Lung microvascular endothelial cell (primary cell): ENCODE data around the gene FOXP4. TPM values are rescaled to one million over a fixed set of nuclear protein-coding genes. Genes with fewer than 3 reads are reported as not detected.

Experiments
- DNase-seq, 2 donors: peaks; one replicate each; pipeline versions ENCODE4 v3.0.0 to v3.0.0-alpha.2; 2010; ENCODE audit warnings: low read depth in 2 of 2
- total RNA-seq: library from RNA; depleted of rRNA; stranded (reverse); fragments of >200 nt; gene quantifications from 2 replicates; pipeline ENCODE4 v1.2.1, GENCODE V29; 2014

Gene FOXP4
- total RNA-seq, 1 donor from 2014 or later: 4.6 TPM

DNA sequence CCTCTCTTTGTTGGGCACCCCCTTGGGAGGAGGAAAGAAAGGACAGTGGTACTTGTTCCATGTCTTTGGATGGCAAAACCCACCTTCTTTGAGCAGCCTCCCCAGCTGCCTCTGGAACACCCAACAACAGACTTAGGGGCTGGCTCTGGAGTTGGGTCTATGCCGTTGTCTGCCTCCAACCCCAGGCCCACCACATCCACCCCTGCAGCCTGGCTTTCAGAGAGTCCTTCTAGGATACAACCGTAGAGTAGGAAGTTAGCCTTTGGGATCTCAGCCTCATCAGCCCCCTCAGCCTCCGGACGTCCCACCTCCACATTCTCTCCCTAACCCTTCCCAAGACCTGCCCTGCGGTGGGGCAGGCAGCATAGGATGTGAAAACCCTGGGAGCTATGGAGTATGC lies 36.4 kb downstream of the FOXP4 start:
- no peak for DNase-seq

DNA sequence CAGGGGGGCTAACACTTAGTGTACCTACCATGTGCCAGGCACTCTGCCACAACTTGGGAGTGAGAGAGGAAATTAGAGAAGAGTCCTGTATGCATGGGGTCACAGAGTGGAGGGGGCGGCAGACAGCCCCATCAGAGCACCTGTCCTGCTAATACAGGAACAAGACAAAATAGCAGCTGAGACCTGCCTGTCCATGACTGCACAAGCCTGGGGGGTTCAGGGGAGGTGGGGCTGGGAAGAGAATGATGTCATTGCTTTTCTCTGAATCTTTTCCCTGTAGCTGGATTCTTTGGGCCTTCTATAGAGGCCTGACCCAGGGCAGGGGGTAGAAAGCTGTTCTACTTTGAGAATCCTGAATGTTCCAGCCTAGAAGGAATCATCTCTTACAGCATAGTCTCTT lies 37.4 kb downstream of the FOXP4 start:
- DNase-seq: no peak

GRCh38 chr6:41584205-41584604 lies 38.0 kb downstream of the FOXP4 start:
- no peak for DNase-seq

- DNase-seq: no peak
Observed at GRCh38 chr6:41584668-41585205, 38.6 kb downstream of the FOXP4 start.

- no peak for DNase-seq
Observed at GRCh38 chr6:41585605-41586004, 39.4 kb downstream of the FOXP4 start.

DNA sequence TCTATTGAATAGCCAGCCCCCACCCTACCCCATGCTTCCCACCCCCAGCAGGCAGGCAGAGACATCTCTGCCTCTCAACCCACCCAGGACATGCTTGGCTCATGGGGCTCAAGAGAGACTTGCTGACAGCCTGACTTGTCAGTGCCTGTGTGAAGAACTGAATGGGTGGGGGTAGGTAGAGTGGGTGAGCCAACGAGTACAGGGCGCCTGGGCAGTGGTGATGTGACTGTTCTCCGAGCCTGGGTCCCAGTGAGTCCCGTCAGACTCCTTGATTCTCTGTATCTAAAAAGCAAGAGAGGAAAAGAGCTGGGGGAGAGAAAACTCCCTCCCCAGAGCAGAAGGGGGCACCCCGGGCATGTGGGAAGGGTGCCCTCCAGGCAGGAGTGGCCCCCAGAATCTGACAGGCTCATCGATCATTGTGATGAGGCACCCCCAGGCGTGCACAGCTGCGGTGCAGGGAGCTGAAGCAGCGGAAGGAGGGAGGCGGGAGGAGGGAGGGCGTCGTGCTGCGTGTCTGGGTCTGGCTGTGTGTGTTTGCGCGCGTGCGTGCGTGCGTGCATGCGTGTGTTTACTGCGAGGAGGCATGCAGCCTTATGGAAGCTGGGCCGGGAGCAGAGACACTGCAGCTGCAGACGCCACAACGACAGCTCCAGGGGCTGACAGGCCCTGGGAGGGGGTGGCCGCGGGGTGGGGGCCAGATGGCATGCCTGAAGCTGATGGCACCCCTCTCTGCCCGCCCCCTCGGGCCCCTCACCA lies 40.2 kb downstream of the FOXP4 start:
- DNase-seq: no peak

DNA sequence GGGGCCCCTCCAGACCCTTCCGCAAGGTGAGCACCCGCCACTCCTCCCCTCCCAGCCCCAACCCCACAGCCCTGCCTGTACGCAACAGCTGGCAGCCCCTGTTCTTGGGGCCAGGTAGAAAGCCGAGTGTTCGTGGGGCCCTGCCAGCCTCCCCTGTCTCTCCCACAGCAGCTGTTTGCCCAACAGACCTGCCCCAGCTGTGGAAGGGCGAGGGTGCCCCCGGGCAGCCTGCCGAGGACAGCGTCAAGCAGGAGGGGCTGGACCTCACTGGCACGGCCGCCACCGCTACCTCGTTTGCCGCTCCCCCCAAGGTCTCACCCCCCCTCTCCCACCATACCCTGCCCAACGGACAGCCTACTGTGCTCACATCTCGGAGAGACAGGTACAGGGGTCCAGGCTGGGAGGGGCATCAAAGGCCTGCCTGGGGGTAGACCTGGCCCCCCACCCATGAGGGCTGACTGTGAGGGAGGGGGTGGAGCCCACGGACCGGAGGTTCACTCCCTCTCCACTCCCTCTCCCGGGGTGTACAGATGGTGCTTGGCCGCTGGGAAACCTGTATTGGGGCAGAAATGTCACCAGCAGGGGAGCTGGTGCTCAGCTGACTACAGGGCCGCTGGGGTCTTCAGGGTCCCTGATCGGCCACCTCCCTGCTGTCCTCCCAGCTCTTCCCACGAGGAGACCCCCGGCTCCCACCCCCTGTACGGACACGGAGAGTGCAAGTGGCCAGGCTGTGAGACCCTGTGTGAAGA lies 41.1 kb downstream of the FOXP4 start:
- no peak for DNase-seq

- DNase-seq: no peak
Observed at GRCh38 chr6:41588111-41588510, 41.9 kb downstream of the FOXP4 start.

DNA sequence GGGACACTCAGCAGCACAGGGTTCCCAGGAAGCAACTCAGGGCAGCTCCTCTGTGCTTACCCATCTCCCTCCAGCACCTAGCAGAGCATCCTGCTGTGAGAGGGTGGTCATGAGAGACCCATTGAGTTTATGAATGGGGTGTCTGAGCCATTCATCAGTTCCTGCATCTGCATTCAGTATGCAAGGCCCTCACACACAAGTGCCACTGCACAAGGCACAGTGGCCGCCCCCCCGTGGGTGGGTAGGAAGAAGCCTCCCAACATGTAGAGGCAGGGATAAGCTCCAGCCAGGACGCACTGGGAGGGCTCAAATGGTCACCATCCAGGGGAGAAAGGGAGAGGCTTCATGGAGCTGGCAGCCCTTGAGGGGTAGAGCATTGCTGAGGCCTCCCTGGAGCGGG lies 43.0 kb downstream of the FOXP4 start:
- no peak for DNase-seq

DNA sequence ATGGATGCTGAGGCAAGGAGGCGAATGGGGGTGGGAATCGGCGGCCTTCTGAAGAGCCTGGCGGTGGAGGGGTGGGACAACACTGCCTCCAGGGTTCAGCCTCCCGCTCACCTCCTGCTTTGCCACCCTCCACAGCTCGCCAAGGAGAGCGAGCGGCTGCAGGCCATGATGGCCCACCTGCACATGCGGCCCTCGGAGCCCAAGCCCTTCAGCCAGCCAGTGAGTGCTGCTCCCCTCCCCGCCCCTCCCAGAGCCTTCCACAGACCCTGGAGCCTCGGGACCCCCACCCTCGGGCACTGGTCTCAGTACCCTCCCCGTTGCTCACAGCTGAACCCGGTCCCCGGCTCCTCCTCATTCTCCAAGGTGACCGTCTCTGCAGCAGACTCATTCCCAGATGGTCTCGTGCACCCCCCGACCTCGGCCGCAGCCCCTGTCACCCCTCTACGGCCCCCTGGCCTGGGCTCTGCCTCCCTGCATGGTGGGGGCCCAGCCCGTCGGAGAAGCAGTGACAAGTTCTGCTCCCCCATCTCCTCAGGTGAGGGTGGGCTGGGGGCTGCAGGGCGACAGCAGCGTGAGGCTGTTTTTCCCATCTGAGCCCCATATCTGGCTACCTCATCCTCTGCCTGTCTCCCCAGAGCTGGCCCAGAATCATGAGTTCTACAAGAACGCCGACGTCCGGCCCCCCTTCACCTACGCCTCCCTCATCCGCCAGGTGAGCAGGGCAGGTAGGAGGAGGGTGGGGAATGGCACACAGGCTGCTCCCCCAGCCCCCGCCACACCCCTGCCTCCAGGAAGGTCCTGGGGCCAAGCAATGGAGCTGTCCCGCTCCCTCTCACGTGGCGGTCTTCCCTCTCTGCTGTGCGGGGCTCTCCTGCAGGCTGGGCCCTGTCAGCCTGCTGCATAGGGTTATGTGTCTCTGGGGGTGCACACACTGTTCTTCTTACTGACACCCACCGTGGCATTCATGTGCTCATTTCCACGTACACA lies 43.7 kb downstream of the FOXP4 start:
- DNase-seq: no peak

GRCh38 chr6:41591122-41591521 lies 44.9 kb downstream of the FOXP4 start:
- no peak for DNase-seq

GRCh38 chr6:41591859-41592502 lies 45.8 kb downstream of the FOXP4 start:
- DNase-seq: peak; percentile 58 to 71

GRCh38 chr6:41593406-41593805 lies 47.2 kb downstream of the FOXP4 start:
- no peak for DNase-seq

DNA sequence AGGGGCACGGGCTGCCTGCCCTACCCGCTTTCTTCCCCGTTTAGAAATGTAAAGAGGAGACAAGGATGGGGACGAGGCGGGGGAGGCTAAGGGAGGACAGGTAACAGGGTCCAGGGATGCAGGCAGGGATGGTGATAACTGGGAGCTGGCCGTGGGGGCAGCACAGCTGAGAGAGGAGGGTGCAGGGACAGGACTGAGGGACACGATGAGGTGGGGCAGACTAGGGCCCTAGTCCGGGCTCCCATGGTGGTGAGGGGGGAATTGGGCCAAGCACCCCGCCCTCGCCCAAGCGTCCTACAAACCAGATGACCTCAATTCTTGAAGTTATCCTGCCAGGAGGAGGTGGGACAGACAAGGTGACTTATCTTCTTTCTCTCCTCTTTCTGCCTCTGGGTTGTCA lies 47.7 kb downstream of the FOXP4 start:
- no peak for DNase-seq

GRCh38 chr6:41594326-41594725 lies 48.1 kb downstream of the FOXP4 start:
- DNase-seq: no peak

DNA sequence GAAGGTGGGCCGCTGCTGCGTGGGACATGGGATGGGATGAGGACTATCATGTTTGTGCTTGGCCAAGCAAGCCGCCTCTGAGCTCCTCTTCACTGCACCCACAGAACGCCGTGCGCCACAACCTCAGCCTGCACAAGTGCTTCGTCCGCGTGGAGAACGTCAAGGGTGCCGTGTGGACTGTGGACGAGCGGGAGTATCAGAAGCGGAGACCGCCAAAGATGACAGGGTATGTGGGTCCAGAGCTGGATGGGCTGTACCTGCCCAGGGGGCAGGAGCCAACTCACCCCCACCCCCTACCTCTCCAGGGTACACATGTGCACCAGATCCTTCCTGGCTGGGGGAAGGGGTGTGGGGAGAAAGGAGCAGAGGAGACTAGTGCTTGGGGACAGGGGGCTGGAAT lies 48.6 kb downstream of the FOXP4 start:
- DNase-seq: no peak

DNA sequence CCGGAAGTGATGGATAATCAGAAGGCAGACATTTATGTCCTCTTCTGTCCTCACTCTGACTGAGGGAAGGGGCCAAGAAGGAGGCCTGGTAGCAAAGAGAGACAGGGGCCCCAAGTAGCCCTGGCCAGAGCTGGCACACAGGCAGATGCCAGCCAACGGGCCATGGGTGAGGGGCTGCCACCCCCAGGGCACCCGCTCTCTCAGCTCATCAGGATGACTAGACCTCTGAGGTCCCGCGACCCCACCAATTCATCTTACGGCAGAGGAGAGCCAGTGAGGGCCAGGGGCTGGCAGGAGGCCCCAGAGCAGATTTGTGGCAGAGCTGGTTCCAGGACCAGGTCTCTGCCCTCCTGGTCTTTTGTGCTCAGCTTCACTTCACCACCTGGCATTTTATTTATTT lies 49.0 kb downstream of the FOXP4 start:
- DNase-seq: no peak

DNA sequence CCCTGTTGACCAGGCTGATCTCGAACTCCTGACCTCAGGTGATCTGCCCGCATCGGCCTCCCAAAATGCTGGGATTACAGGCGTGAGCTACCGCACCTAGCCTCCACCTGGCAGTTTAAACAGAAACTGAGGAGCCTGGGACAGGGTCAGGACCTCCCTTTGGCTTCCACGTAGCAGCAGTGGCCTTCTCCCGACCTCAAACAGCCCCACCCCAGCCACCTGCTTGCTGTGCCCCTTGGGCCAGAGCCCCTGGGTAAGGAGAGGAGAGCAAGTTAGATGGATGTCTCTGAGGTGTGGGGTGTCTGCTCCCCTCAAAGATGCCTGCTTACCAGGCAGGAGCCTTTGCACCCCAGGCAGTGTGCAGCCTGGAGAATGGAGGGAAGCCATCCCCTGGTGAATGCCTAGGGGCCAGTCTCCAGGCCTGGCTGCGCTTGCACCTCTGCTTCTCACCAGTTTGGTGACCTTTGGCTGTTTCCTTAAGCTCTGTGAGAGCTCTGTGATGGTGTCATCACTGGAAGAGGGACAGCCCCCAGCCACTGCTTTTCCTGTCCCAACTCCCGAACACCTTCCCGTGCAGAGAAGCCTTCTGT lies 50.0 kb downstream of the FOXP4 start:
- no peak for DNase-seq

DNA sequence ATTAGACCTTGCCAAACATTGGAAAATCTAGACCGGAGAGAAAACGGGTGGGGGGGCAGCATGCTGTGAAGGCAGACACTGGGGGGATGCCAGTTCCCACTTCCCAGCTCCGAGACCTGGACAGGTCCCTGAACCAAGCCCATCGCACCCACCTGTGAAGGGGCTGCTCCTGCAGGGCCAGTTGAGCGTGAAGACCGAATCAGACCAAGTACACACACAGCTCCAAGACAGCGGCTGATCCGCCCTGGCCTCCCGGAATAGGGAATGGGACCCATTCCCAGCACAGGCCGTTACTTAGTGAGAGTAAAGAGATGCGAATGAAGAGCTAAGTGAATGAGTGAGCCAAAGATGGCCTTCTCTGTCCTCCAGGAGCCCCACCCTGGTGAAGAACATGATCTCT lies 50.6 kb downstream of the FOXP4 start:
- no peak for DNase-seq

GRCh38 chr6:41597246-41598000 lies 51.2 kb downstream of the FOXP4 start:
- no peak for DNase-seq
